Stomach smooth muscle (tissue), 2 donors: ENCODE measurements around the gene IGSF5.
"Not testable (repeated sequence)": the region's sequence is repeated elsewhere in the genome, so short reads cannot be mapped to it uniquely, and the experiment has no call there.

Source experiments
- H3K27ac ChIP-seq: one replicate; pipeline ENCODE4 v1.7.0; 2013; ENCODE audit warnings: mild to moderate bottlenecking, low read length, inconsistent platforms
- H3K27me3 ChIP-seq, 2 donors: one replicate each; pipeline ENCODE4 v1.7.0; 2013; ENCODE audit warnings: low read length in 2 of 2; ENCODE audit not compliant: insufficient read depth in 2 of 2, control insufficient read depth in 1 of 2
- H3K36me3 ChIP-seq, 2 donors: one replicate each; pipeline ENCODE4 v1.7.0; 2013; ENCODE audit warnings: low read length in 2 of 2; ENCODE audit not compliant: control insufficient read depth in 2 of 2, insufficient read depth in 2 of 2
- H3K4me1 ChIP-seq: one replicate; pipeline ENCODE4 v1.7.0; 2013; ENCODE audit warnings: low read length; ENCODE audit not compliant: control insufficient read depth, insufficient read depth
- H3K4me3 ChIP-seq, 2 donors: one replicate each; pipeline ENCODE4 v1.7.0; 2013; ENCODE audit warnings: low read length in 2 of 2
- H3K9ac ChIP-seq, 2 donors: one replicate each; pipeline ENCODE4 v1.7.0; 2013; ENCODE audit warnings: low read length in 2 of 2, mild to moderate bottlenecking in 1 of 2
- H3K9me3 ChIP-seq, 2 donors: one replicate each; pipeline ENCODE4 v1.7.0; 2013; ENCODE audit warnings: low read length in 2 of 2; ENCODE audit not compliant: control insufficient read depth in 2 of 2
- donor health status: healthy.
- donor health status: Pancreatic carcinoma.

The IGSF5 gene

GRCh38 chr21:39737376-39738000, 7.5 kb upstream of the IGSF5 start:
- Histone ChIP-seq H3K9ac (no peak overlapping the region), H3K27me3 (no peaks in the 10 kb centered on the region), H3K36me3 (no peaks in the 10 kb centered on the region), H3K9me3 (peaks cover 0 to 3% of the 10 kb centered on the region in 2 donors), H3K4me1 (no peaks in the 10 kb centered on the region), H3K27ac (no peak overlapping the region), H3K4me3 (no peak overlapping the region)

GRCh38 chr21:39738566-39738965, 6.4 kb upstream of the IGSF5 start:
- Histone ChIP-seq H3K27me3 (no peaks in the 10 kb centered on the region), H3K4me3 (no peak overlapping the region)

GRCh38 chr21:39739531-39739930, 5.5 kb upstream of the IGSF5 start:
- H3K4me3 ChIP-seq, H3K9me3 ChIP-seq, H3K27ac ChIP-seq, H3K27me3 ChIP-seq, H3K4me1 ChIP-seq, H3K9ac ChIP-seq, H3K36me3 ChIP-seq: not testable (repeated sequence)

More at GRCh38 chr21:39738566-39738965, 6.4 kb upstream of the IGSF5 start:
- H3K27ac ChIP-seq, result no peak overlapping the region
- no peaks in the 10 kb centered on the region for H3K4me1 ChIP-seq
- H3K36me3 ChIP-seq, result no peaks in the 10 kb centered on the region
- no peak overlapping the region for H3K9ac ChIP-seq
- peaks cover 0 to under 1% of the 10 kb centered on the region in 2 donors for H3K9me3 ChIP-seq

- H3K36me3 ChIP-seq, H3K27me3 ChIP-seq, H3K4me1 ChIP-seq, H3K27ac ChIP-seq, H3K9ac ChIP-seq, H3K4me3 ChIP-seq, H3K9me3 ChIP-seq: not testable (repeated sequence)
Observed at GRCh38 chr21:39742561-39742960, 2.4 kb upstream of the IGSF5 start.

- not testable (repeated sequence) for H3K27ac ChIP-seq, H3K4me1 ChIP-seq, H3K27me3 ChIP-seq, H3K36me3 ChIP-seq, H3K9ac ChIP-seq, H3K9me3 ChIP-seq, H3K4me3 ChIP-seq
Observed at GRCh38 chr21:39745332-39745731, 349 bp downstream of the IGSF5 start.

GRCh38 chr21:39750670-39751069, 5.7 kb downstream of the IGSF5 start:
- peaks cover 0 to 2% of the 10 kb centered on the region in 2 donors for H3K27me3 ChIP-seq
- H3K27ac ChIP-seq, result no peak overlapping the region
- no peak overlapping the region for H3K4me3 ChIP-seq
- H3K9me3 ChIP-seq, result peaks cover 5 to 6% of the 10 kb centered on the region in 2 donors
- H3K9ac ChIP-seq, result no peak overlapping the region
- H3K4me1 ChIP-seq, result no peaks in the 10 kb centered on the region
- no peaks in the 10 kb centered on the region for H3K36me3 ChIP-seq

GRCh38 chr21:39754811-39755210, 9.8 kb downstream of the IGSF5 start:
- H3K36me3 ChIP-seq, result no peaks in the 10 kb centered on the region
- H3K9ac ChIP-seq, result no peak overlapping the region
- H3K27me3 ChIP-seq, result peaks cover 0 to 2% of the 10 kb centered on the region in 2 donors
- no peaks in the 10 kb centered on the region for H3K4me1 ChIP-seq
- peaks cover 5 to 6% of the 10 kb centered on the region in 2 donors for H3K9me3 ChIP-seq
- H3K27ac ChIP-seq, result no peak overlapping the region
- no peak overlapping the region for H3K4me3 ChIP-seq

DNA sequence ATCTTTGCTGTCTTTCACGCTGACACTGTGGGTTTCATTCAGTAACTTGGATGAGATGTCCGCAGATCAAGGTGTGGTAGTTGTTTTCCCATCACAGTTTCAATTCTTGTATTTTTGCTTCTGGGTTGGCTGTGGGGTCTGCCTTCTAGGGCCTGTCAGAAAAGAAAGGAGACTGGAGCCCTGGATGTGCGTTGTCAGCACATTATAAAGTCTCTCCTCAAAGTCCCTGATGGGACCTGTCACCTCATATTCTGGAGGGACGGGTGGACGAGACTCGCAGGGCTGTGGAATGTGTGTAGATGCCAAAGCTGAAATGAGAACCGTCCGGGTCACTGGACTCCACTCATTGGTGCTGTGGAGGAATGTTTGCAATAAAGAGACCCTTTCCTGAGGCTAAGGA, 11.3 kb downstream of the IGSF5 start:
- H3K9ac ChIP-seq, result no peak overlapping the region
- H3K4me1 ChIP-seq, result no peaks in the 10 kb centered on the region

GRCh38 chr21:39763272-39763970, 18.4 kb downstream of the IGSF5 start:
- Histone ChIP-seq H3K36me3 (no peaks in the 10 kb centered on the region), H3K9me3 (no peaks in the 10 kb centered on the region), H3K4me1 (no peaks in the 10 kb centered on the region), H3K27ac (no peak overlapping the region), H3K27me3 (no peaks in the 10 kb centered on the region), H3K9ac (no peak overlapping the region), H3K4me3 (no peak overlapping the region)

More for the DNA sequence above, 11.3 kb downstream of the IGSF5 start:
- Histone ChIP-seq H3K27ac (no peak overlapping the region), H3K9me3 (peaks cover 5 to 6% of the 10 kb centered on the region in 2 donors), H3K4me3 (no peak overlapping the region), H3K27me3 (peaks cover 0 to 2% of the 10 kb centered on the region in 2 donors), H3K36me3 (no peaks in the 10 kb centered on the region)

DNA sequence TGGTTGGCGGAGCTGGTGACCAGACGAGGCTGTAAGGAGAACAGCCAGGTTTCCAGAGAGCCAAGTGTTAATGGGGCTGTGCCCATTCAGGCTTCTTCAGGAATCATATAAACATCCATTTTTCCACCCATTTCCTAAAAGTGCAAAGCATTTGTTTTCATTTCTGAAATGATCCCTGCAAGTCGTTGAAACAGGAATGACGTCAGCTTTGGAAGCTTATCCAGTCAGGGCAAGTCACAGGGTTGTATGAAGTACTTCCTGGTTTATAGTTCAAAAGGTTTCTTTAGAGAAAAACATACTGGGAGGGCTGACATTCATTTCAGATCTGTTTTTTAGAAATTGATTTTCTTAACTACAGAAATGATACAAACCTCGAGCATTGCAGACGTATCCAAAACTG, 29.2 kb downstream of the IGSF5 start:
- Histone ChIP-seq H3K27me3 (peaks cover 0 to 2% of the 10 kb centered on the region in 2 donors), H3K9ac (no peak overlapping the region), H3K27ac (no peak overlapping the region), H3K4me3 (no peak overlapping the region), H3K36me3 (no peaks in the 10 kb centered on the region), H3K9me3 (no peaks in the 10 kb centered on the region), H3K4me1 (no peaks in the 10 kb centered on the region)

GRCh38 chr21:39775816-39776215, 30.8 kb downstream of the IGSF5 start:
- H3K4me3 ChIP-seq, result no peak overlapping the region
- no peaks in the 10 kb centered on the region for H3K4me1 ChIP-seq
- no peak overlapping the region for H3K9ac ChIP-seq
- no peaks in the 10 kb centered on the region for H3K9me3 ChIP-seq
- H3K36me3 ChIP-seq, result no peaks in the 10 kb centered on the region
- no peak overlapping the region for H3K27ac ChIP-seq
- H3K27me3 ChIP-seq, result peaks cover 0 to 2% of the 10 kb centered on the region in 2 donors
